ENCODE data around the gene ZNF775. TPM values are rescaled to one million over a fixed set of nuclear protein-coding genes. Genes with fewer than 3 reads are reported as not detected.
A peak's percentile ranks its signal among the peaks of the same experiment; 100 is the strongest.

ZNF775 gene
- total and polyA plus RNA-seq, 8 donors = 4.0 to 11.7 (median 5.8) TPM

DNA sequence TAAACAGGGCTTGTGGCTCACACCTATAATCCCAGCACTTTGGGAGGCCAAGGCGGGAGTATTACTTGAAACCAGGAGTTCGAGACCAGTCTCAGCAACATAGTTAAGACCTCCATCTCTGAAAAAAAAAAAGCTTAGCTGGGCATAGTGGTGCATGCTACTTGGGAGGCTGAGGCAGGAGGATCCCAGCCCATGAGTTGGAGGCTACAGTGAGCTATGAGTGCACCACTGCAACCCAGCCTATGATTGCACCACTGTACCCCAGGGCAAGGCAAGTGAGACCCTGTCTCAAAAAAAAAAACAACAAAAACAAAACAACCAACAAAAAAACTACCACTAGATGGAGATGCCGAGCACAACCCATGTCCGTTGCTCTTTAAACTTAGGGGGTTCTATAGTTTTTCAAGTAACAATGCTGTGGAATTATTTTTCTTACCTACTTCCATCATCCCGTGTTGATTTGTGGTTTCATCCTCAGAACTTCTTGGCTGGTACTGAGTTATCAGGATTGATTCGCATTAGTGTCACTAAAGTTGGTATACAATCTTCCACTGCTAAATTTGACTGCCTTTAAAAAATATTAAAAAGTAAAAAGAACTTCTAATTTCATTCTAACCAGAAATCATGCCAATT, 22.7 kb upstream of the ZNF775 start:
- Histone ChIP-seq H3K27ac (no peak overlapping the region), H3K27me3 (no peaks in the 10 kb centered on the region), H3K36me3 (no peaks in the 10 kb centered on the region), H3K4me3 (no peak overlapping the region), H3K9me3 (no peaks in the 10 kb centered on the region), H3K4me1 (no peaks in the 10 kb centered on the region)
- TF ChIP-seq, protein P1, sequence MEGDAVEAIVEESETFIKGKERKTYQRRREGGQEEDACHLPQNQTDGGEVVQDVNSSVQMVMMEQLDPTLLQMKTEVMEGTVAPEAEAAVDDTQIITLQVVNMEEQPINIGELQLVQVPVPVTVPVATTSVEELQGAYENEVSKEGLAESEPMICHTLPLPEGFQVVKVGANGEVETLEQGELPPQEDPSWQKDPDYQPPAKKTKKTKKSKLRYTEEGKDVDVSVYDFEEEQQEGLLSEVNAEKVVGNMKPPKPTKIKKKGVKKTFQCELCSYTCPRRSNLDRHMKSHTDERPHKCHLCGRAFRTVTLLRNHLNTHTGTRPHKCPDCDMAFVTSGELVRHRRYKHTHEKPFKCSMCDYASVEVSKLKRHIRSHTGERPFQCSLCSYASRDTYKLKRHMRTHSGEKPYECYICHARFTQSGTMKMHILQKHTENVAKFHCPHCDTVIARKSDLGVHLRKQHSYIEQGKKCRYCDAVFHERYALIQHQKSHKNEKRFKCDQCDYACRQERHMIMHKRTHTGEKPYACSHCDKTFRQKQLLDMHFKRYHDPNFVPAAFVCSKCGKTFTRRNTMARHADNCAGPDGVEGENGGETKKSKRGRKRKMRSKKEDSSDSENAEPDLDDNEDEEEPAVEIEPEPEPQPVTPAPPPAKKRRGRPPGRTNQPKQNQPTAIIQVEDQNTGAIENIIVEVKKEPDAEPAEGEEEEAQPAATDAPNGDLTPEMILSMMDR (IDR thresholded peaks at IDR 0.05) = peak; percentile 37 to 49
- intact Hi-C loops (cut with DNase I) = loop anchor here in 1 of 2 donors (10.0 kb wide), 1 partner anchor 68 kb away; no protein-coding TSS in a partner anchor
- DNase-seq (no peak), ATAC-seq (peak; percentile 33)

DNA sequence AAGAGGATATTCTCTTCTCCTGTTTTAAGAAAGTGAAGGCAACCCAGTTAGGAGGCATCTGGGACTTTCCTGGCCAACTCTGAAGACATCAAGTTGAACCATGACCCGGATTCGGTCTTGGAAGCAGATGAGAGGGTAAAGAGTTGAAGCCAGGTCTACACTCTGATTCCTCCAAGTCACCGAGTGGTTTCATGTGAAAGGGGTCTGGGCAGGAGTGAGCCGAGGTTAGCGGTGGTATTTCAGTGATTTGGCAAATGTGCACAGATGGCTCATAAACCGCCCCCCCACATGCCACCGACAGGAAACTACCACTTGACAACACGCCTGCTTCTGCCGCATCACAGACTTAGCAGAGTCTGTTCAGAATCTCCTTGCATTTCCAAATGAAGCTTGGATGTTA, 21.9 kb upstream of the ZNF775 start:
- DNase-seq (no peak), ATAC-seq (no peak)
- no peaks in the 10 kb centered on the region for H3K9me3 ChIP-seq
- H3K4me1 ChIP-seq = no peaks in the 10 kb centered on the region
- no peaks in the 10 kb centered on the region for H3K27me3 ChIP-seq
- no peak overlapping the region for H3K4me3 ChIP-seq
- H3K27ac ChIP-seq = no peak overlapping the region
- no peaks in the 10 kb centered on the region for H3K36me3 ChIP-seq
- TF ChIP-seq, protein P1 (IDR thresholded peaks at IDR 0.05) = no peak
- intact Hi-C loops (cut with DNase I) = loop anchor here in 1 of 2 donors (10.0 kb wide), 1 partner anchor 68 kb away; no protein-coding TSS in a partner anchor

DNA sequence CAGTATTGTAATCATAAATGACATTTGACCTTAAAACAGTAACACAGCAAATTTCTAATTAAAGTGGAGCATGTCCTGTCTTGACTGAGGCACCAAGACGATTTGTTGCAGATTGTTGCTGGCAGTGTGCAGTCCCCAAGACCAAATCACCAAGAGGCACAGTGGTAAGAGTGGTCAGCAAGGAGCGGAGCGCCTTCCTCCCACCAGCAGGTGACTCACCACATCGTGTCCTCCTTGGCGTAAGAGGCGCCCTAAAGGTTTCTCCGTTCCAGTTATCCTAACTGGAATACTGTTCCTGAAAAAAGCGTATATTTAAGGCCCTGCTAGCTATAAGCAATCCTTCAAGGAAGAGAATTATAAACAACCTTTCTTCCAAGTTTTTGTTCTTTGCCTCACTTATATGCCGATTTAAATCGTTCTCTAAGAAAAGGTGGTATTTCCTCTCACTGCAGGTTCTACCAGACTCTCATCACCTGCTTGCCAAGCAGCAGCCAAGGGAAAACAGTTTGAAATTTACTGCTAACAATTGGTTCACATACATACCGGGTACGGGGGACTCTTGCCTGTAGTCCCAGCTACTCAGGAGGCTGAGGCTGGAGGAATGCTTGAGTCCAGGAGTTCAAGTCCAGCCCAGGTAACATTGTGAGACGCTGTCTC, 21.2 kb upstream of the ZNF775 start:
- H3K9me3 ChIP-seq = no peaks in the 10 kb centered on the region
- intact Hi-C loops (cut with DNase I) = loop anchor here in 1 of 2 donors (10.0 kb wide), 1 partner anchor 67 kb away; no protein-coding TSS in a partner anchor
- H3K36me3 ChIP-seq = no peaks in the 10 kb centered on the region
- DNase-seq = no peak
- no peaks in the 10 kb centered on the region for H3K4me1 ChIP-seq
- no peaks in the 10 kb centered on the region for H3K27me3 ChIP-seq
- H3K4me3 ChIP-seq = no peak overlapping the region
- TF ChIP-seq, protein P1 (IDR thresholded peaks at IDR 0.05) = no peak
- ATAC-seq = no peak
- H3K27ac ChIP-seq = no peak overlapping the region

DNA sequence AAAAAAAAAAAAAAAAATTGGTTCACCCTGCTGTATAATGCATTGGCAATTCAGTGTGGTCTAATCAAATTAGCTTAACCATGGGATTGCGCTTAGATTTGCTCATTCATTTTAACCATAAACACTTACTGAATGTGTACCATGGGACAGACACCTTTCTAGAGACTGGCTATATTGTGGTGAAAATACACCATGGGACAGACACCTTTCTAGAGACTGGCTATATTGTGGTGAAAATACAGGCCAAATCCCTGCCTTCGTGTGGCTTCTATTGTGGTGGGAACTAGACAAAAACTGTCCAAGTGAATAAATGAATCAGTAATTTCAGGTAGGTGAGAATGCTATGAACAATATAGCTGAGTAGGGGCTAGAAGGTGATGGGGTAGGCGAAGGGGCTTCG, 20.7 kb upstream of the ZNF775 start:
- H3K36me3 ChIP-seq = no peaks in the 10 kb centered on the region
- no peaks in the 10 kb centered on the region for H3K9me3 ChIP-seq
- no peak overlapping the region for H3K4me3 ChIP-seq
- TF ChIP-seq, protein P1 (IDR thresholded peaks at IDR 0.05) = no peak
- no peak for DNase-seq
- peaks cover 0 to under 1% of the 10 kb centered on the region in 2 donors for H3K4me1 ChIP-seq
- ATAC-seq = no peak
- no peak overlapping the region for H3K27ac ChIP-seq
- intact Hi-C loops (cut with DNase I) = loop anchor here in 1 of 2 donors (10.0 kb wide), 1 partner anchor 66 kb away; no protein-coding TSS in a partner anchor
- no peaks in the 10 kb centered on the region for H3K27me3 ChIP-seq

DNA sequence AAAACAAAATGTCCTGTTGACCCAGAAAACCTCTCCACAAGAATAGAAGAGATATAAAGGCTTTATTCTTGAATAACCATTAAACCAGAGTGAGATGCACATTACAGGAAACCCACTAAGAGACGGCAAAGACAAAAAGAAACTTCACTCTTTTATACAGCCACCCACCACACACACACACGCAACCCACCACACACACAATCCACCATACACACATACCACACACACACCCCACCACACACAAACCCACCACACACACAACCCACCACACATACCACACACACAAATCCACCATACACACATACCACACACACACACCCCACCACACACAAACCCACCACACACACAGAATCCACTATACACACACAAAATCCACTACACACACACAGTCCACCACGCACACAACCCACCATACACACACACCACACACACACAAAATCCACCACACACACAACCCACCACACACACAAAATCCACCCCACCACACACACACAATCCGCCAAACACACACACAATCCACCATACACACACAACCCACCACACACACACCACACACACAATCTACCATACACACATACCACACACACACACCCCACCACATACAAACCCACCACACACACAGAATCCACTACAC, 20.0 kb upstream of the ZNF775 start:
- Histone ChIP-seq H3K4me3 (no peak overlapping the region), H3K36me3 (no peaks in the 10 kb centered on the region), H3K27me3 (no peaks in the 10 kb centered on the region), H3K27ac (no peak overlapping the region), H3K9me3 (no peaks in the 10 kb centered on the region), H3K4me1 (peaks cover 0 to 7% of the 10 kb centered on the region in 2 donors)
- intact Hi-C loops (cut with DNase I) = loop anchor here in 1 of 2 donors (10.0 kb wide), 1 partner anchor 66 kb away; no protein-coding TSS in a partner anchor
- TF ChIP-seq, protein P1 (IDR thresholded peaks at IDR 0.05) = no peak
- no peak for ATAC-seq
- DNase-seq = no peak
